Measurements from ENCODE around the gene ERAS. TPM values are rescaled to one million over a fixed set of nuclear protein-coding genes. Genes with fewer than 3 reads are reported as not detected.
"Not testable (repeated sequence)": the region's sequence is repeated elsewhere in the genome, so short reads cannot be mapped to it uniquely, and the experiment has no call there.

The ERAS gene
- total and polyA plus RNA-seq, 10 donors: 0.08 to 0.79 (median 0.10) TPM; not detected in 7

- peaks cover 0 to 7% (median 0%) of the 10 kb centered on the region in 8 donors for H3K9me3 ChIP-seq
- no peaks in the 10 kb centered on the region for H3K4me1 ChIP-seq
- intact Hi-C loops (cut with DNase I; ENCODE audit: low total_unique reads): no loop called here
- H3K36me3 ChIP-seq: no peaks in the 10 kb centered on the region
- WGBS, 5 donors: 38 to 62% (median 52%) methylated on average over 5 of the region's 5 CpGs
- H3K27me3 ChIP-seq (replicated peaks in 1 of 7): peaks cover 0 to 4% (median 0%) of the 10 kb centered on the region in 7 donors
- no peak overlapping the region for H3K4me3 ChIP-seq
- no peak overlapping the region for H3K27ac ChIP-seq
- no peak for DNase-seq
- TF ChIP-seq, protein P1, sequence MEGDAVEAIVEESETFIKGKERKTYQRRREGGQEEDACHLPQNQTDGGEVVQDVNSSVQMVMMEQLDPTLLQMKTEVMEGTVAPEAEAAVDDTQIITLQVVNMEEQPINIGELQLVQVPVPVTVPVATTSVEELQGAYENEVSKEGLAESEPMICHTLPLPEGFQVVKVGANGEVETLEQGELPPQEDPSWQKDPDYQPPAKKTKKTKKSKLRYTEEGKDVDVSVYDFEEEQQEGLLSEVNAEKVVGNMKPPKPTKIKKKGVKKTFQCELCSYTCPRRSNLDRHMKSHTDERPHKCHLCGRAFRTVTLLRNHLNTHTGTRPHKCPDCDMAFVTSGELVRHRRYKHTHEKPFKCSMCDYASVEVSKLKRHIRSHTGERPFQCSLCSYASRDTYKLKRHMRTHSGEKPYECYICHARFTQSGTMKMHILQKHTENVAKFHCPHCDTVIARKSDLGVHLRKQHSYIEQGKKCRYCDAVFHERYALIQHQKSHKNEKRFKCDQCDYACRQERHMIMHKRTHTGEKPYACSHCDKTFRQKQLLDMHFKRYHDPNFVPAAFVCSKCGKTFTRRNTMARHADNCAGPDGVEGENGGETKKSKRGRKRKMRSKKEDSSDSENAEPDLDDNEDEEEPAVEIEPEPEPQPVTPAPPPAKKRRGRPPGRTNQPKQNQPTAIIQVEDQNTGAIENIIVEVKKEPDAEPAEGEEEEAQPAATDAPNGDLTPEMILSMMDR (IDR thresholded peaks at IDR 0.05 in 8 of 11, conservative IDR thresholded peaks at IDR 0.05 in 3 of 11): peak in 2 of 11 experiments; percentile 11
- TF ChIP-seq POLR2A (IDR thresholded peaks at IDR 0.05): no peak
Observed at GRCh38 chrX:48854898-48855297, 28.6 kb downstream of the ERAS start.

GRCh38 chrX:48864210-48864609 is 37.9 kb downstream of the ERAS start:
- 38 to 51% (median 46%) methylated on average over 4 of the region's 4 CpGs for WGBS, 5 donors
- no peak overlapping the region for H3K27ac ChIP-seq
- intact Hi-C loops (cut with DNase I; ENCODE audit: low total_unique reads): no loop called here
- no peaks in the 10 kb centered on the region for H3K36me3 ChIP-seq
- DNase-seq: no peak
- TF ChIP-seq, protein P1 (IDR thresholded peaks at IDR 0.05 in 8 of 11, conservative IDR thresholded peaks at IDR 0.05 in 3 of 11): no peak
- TF ChIP-seq POLR2A (IDR thresholded peaks at IDR 0.05): no peak
- no peak for TF ChIP-seq POLR2AphosphoS5 (IDR thresholded peaks at IDR 0.05)
- peaks cover 0 to 9% (median 0%) of the 10 kb centered on the region in 7 donors for H3K27me3 ChIP-seq (replicated peaks in 1 of 7)
- H3K4me3 ChIP-seq: no peak overlapping the region
- H3K9me3 ChIP-seq: no peaks in the 10 kb centered on the region
- no peaks in the 10 kb centered on the region for H3K4me1 ChIP-seq

DNA sequence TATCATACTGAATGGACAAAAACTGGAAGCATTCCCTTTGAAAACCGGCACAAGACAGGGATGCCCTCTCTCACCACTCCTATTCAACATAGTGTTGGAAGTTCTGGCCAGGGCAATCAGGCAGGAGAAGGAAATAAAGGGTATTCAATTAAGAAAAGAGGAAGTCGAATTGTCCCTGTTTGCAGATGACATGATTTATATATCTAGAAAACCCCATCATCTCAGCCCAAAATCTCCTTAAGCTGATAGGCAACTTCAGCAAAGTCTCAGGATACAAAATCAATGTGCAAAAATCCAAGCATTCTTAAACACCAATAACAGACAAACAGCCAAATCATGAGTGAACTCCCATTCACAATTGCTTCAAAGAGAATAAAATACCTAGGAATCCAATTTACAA is 45.7 kb downstream of the ERAS start:
- H3K4me1 ChIP-seq; H3K27me3 ChIP-seq (replicated peaks in 1 of 7); H3K27ac ChIP-seq; H3K9me3 ChIP-seq; H3K4me3 ChIP-seq; intact Hi-C loops (cut with DNase I; ENCODE audit: low total_unique reads); H3K36me3 ChIP-seq; DNase-seq: not testable (repeated sequence)
- 8 to 51% (median 34%) methylated on average over 1 to 2 of the region's 2 CpGs for WGBS, 5 donors

- WGBS, 5 donors: 43 to 73% (median 59%) methylated on average over 4 of the region's 4 CpGs
- H3K9me3 ChIP-seq; H3K4me1 ChIP-seq; H3K4me3 ChIP-seq; intact Hi-C loops (cut with DNase I; ENCODE audit: low total_unique reads); H3K27me3 ChIP-seq (replicated peaks in 1 of 7); DNase-seq; H3K36me3 ChIP-seq; H3K27ac ChIP-seq: not testable (repeated sequence)
Observed at GRCh38 chrX:48876944-48877343, 50.6 kb downstream of the ERAS start.

Small RNAs within 50 kb of the gene (small RNA-seq; reads per million reads assigned to genes)
- 0 reads per million in 4 donors for gene RNU6-29P

Other genes with a start within 250 kb of the ERAS start
- 100 to 1,000 TPM in 1 of 7 donors, 10 to 100 TPM in 6; 61.2 to 116 (median 81.8) TPM for gene WDR13, start 229.0 kb upstream of the ERAS start, total RNA-seq
- 100 to 1,000 TPM in 2 of 3 donors, 10 to 100 TPM in 1; 90.4 to 200 (median 162) TPM for gene WDR13, start 229.0 kb upstream of the ERAS start, polyA plus RNA-seq
- gene WAS, start 142.7 kb upstream of the ERAS start, total RNA-seq: 100 to 1,000 TPM in 5 of 7 donors, 10 to 100 TPM in 2; 99.3 to 169 (median 107) TPM
- gene WAS, start 142.7 kb upstream of the ERAS start, polyA plus RNA-seq: 10 to 100 TPM; 53.5 to 64.8 (median 56.2) TPM
- gene SUV39H1, start 129.8 kb upstream of the ERAS start, total RNA-seq: 1 to 10 TPM; 6.2 to 9.2 (median 7.4) TPM
- 1 to 10 TPM; 4.0 to 6.7 (median 4.9) TPM for gene SUV39H1, start 129.8 kb upstream of the ERAS start, polyA plus RNA-seq
- gene GLOD5, start 64.8 kb upstream of the ERAS start, total RNA-seq: not detected
- not detected for gene GLOD5, start 64.8 kb upstream of the ERAS start, polyA plus RNA-seq
- 1 to 10 TPM in 6 of 7 donors, under 1 TPM in 1; 0.38 to 5.5 (median 1.5) TPM for gene GATA1, start 39.9 kb upstream of the ERAS start, total RNA-seq
- gene GATA1, start 39.9 kb upstream of the ERAS start, polyA plus RNA-seq: under 1 TPM; 0.15 to 0.61 (median 0.22) TPM
- 100 to 1,000 TPM in 1 of 7 donors, 10 to 100 TPM in 6; 63.8 to 103 (median 82.9) TPM for gene HDAC6, start 24.4 kb upstream of the ERAS start, total RNA-seq
- 10 to 100 TPM; 33.9 to 79.7 (median 78.2) TPM for gene HDAC6, start 24.4 kb upstream of the ERAS start, polyA plus RNA-seq
- gene PCSK1N, start 9.1 kb downstream of the ERAS start, total RNA-seq: under 1 TPM in 3 of 7 donors, not detected in 4; 0.47 to 0.74 (median 0.70) TPM
- gene PCSK1N, start 9.1 kb downstream of the ERAS start, polyA plus RNA-seq: under 1 TPM; 0.10 to 0.36 (median 0.11) TPM
- gene TIMM17B, start 71.3 kb downstream of the ERAS start, total RNA-seq: 10 to 100 TPM; 29.3 to 50.0 (median 38.2) TPM
- gene TIMM17B, start 71.3 kb downstream of the ERAS start, polyA plus RNA-seq: 10 to 100 TPM; 54.9 to 68.8 (median 59.1) TPM
- 10 to 100 TPM; 53.5 to 73.6 (median 68.6) TPM for gene PQBP1, start 71.4 kb downstream of the ERAS start, total RNA-seq
- 10 to 100 TPM; 83.8 to 97.3 (median 92.9) TPM for gene PQBP1, start 71.4 kb downstream of the ERAS start, polyA plus RNA-seq
- 10 to 100 TPM; 15.0 to 20.8 (median 17.4) TPM for gene SLC35A2, start 85.1 kb downstream of the ERAS start, total RNA-seq
- gene SLC35A2, start 85.1 kb downstream of the ERAS start, polyA plus RNA-seq: 1 to 10 TPM; 6.2 to 8.7 (median 8.3) TPM
- gene PIM2, start 92.5 kb downstream of the ERAS start, total RNA-seq: 100 to 1,000 TPM in 6 of 7 donors, 10 to 100 TPM in 1; 89.1 to 220 (median 159) TPM
- 10 to 100 TPM; 54.2 to 86.6 (median 62.4) TPM for gene PIM2, start 92.5 kb downstream of the ERAS start, polyA plus RNA-seq
- gene OTUD5, start 131.1 kb downstream of the ERAS start, total RNA-seq: 10 to 100 TPM; 47.2 to 65.8 (median 58.5) TPM
- 10 to 100 TPM; 29.6 to 53.2 (median 46.6) TPM for gene OTUD5, start 131.1 kb downstream of the ERAS start, polyA plus RNA-seq
- gene KCND1, start 145.3 kb downstream of the ERAS start, total RNA-seq: 1 to 10 TPM; 1.5 to 3.7 (median 2.2) TPM
- gene KCND1, start 145.3 kb downstream of the ERAS start, polyA plus RNA-seq: 1 to 10 TPM; 1.5 to 2.3 (median 2.0) TPM
- gene GRIPAP1, start 175.8 kb downstream of the ERAS start, total RNA-seq: 10 to 100 TPM; 48.0 to 93.6 (median 72.6) TPM
- 10 to 100 TPM; 20.0 to 42.2 (median 34.8) TPM for gene GRIPAP1, start 175.8 kb downstream of the ERAS start, polyA plus RNA-seq
- gene TFE3, start 216.8 kb downstream of the ERAS start, total RNA-seq: 10 to 100 TPM; 47.1 to 79.1 (median 64.9) TPM
- 10 to 100 TPM; 16.0 to 35.8 (median 18.7) TPM for gene TFE3, start 216.8 kb downstream of the ERAS start, polyA plus RNA-seq
- 1 to 10 TPM; 4.8 to 8.6 (median 7.1) TPM for gene CCDC120, start 232.5 kb downstream of the ERAS start, total RNA-seq
- 1 to 10 TPM; 1.1 to 2.5 (median 1.4) TPM for gene CCDC120, start 232.5 kb downstream of the ERAS start, polyA plus RNA-seq
- 10 to 100 TPM; 15.4 to 23.7 (median 18.9) TPM for gene PRAF2, start 247.5 kb downstream of the ERAS start, total RNA-seq
- 10 to 100 TPM; 15.9 to 17.9 (median 16.0) TPM for gene PRAF2, start 247.5 kb downstream of the ERAS start, polyA plus RNA-seq